ENCODE results near the gene FAM76A. TPM values are rescaled to one million over a fixed set of nuclear protein-coding genes. Genes with fewer than 3 reads are reported as not detected.
"Not testable (repeated sequence)": the region's sequence is repeated elsewhere in the genome, so short reads cannot be mapped to it uniquely, and the experiment has no call there.

FAM76A gene
- total RNA-seq, 1 experiment from 2014 or later = 10.7 TPM

- H3K4me1 Mint-ChIP-seq (ENCODE audit: low read depth, unreplicated experiment) = no peaks in the 10 kb centered on the region
- intact Hi-C loops (cut with micrococcal nuclease; ENCODE audit: unreplicated experiment) = no loop called here
- H3K9me3 Mint-ChIP-seq (ENCODE audit: low read depth, unreplicated experiment) = no peaks in the 10 kb centered on the region
- CTCF ChIA-PET = no interaction called here
- no peak for TF ChIP-seq CTCF (IDR thresholded peaks at IDR 0.05; ENCODE audit: unreplicated experiment)
- no peaks in the 10 kb centered on the region for H3K36me3 Mint-ChIP-seq (ENCODE audit: insufficient read depth, unreplicated experiment)
- no TSS peak for BruUV-seq (replicated peaks)
- H3K27me3 Mint-ChIP-seq (ENCODE audit: unreplicated experiment) = no peaks in the 10 kb centered on the region
- DNase-seq = no peak
- H3K4me3 Mint-ChIP-seq (ENCODE audit: low read depth, unreplicated experiment) = no peak overlapping the region
- no peak overlapping the region for H3K27ac Mint-ChIP-seq (ENCODE audit: unreplicated experiment)
Measured at GRCh38 chr1:27804791-27805190, 79.0 kb downstream of the FAM76A start.

- no TSS peak for BruUV-seq (replicated peaks)
- no peak overlapping the region for H3K27ac Mint-ChIP-seq (ENCODE audit: unreplicated experiment)
- H3K36me3 Mint-ChIP-seq (ENCODE audit: insufficient read depth, unreplicated experiment) = no peaks in the 10 kb centered on the region
- no peak for DNase-seq
- no peaks in the 10 kb centered on the region for H3K27me3 Mint-ChIP-seq (ENCODE audit: unreplicated experiment)
- CTCF ChIA-PET = interaction anchor here (0.6 kb wide), 1 partner anchor 775 kb away, joined by 4 read pairs; no protein-coding TSS in a partner anchor
- intact Hi-C loops (cut with micrococcal nuclease; ENCODE audit: unreplicated experiment) = no loop called here
- H3K4me3 Mint-ChIP-seq (ENCODE audit: low read depth, unreplicated experiment) = no peak overlapping the region
- H3K4me1 Mint-ChIP-seq (ENCODE audit: low read depth, unreplicated experiment) = no peaks in the 10 kb centered on the region
- no peaks in the 10 kb centered on the region for H3K9me3 Mint-ChIP-seq (ENCODE audit: low read depth, unreplicated experiment)
- TF ChIP-seq CTCF (IDR thresholded peaks at IDR 0.05; ENCODE audit: unreplicated experiment) = no peak
Measured at GRCh38 chr1:27806758-27807157, 81.0 kb downstream of the FAM76A start.

- intact Hi-C loops (cut with micrococcal nuclease; ENCODE audit: unreplicated experiment) = no loop called here
- CTCF ChIA-PET = no interaction called here
- BruUV-seq (replicated peaks) = no TSS peak
- Mint-ChIP-seq H3K36me3 (ENCODE audit: insufficient read depth, unreplicated experiment) (no peaks in the 10 kb centered on the region), H3K27me3 (ENCODE audit: unreplicated experiment) (no peaks in the 10 kb centered on the region), H3K27ac (ENCODE audit: unreplicated experiment) (no peak overlapping the region), H3K9me3 (ENCODE audit: low read depth, unreplicated experiment) (no peaks in the 10 kb centered on the region), H3K4me1 (ENCODE audit: low read depth, unreplicated experiment) (no peaks in the 10 kb centered on the region), H3K4me3 (ENCODE audit: low read depth, unreplicated experiment) (no peak overlapping the region)
- no peak for DNase-seq
- TF ChIP-seq CTCF (IDR thresholded peaks at IDR 0.05; ENCODE audit: unreplicated experiment) = no peak
Measured at GRCh38 chr1:27807385-27807784, 81.6 kb downstream of the FAM76A start.

- H3K27me3 Mint-ChIP-seq (ENCODE audit: unreplicated experiment); DNase-seq; CTCF ChIA-PET; H3K36me3 Mint-ChIP-seq (ENCODE audit: insufficient read depth, unreplicated experiment); intact Hi-C loops (cut with micrococcal nuclease; ENCODE audit: unreplicated experiment); H3K4me3 Mint-ChIP-seq (ENCODE audit: low read depth, unreplicated experiment); BruUV-seq (replicated peaks); H3K4me1 Mint-ChIP-seq (ENCODE audit: low read depth, unreplicated experiment); H3K27ac Mint-ChIP-seq (ENCODE audit: unreplicated experiment); H3K9me3 Mint-ChIP-seq (ENCODE audit: low read depth, unreplicated experiment): not testable (repeated sequence)
Measured at GRCh38 chr1:27808131-27808530, 82.4 kb downstream of the FAM76A start.

- TF ChIP-seq CTCF (IDR thresholded peaks at IDR 0.05; ENCODE audit: unreplicated experiment) = no peak
- DNase-seq = no peak
- H3K9me3 Mint-ChIP-seq (ENCODE audit: low read depth, unreplicated experiment) = no peaks in the 10 kb centered on the region
- no peak overlapping the region for H3K27ac Mint-ChIP-seq (ENCODE audit: unreplicated experiment)
- no peaks in the 10 kb centered on the region for H3K4me1 Mint-ChIP-seq (ENCODE audit: low read depth, unreplicated experiment)
- intact Hi-C loops (cut with micrococcal nuclease; ENCODE audit: unreplicated experiment) = no loop called here
- CTCF ChIA-PET = no interaction called here
- BruUV-seq (replicated peaks) = no TSS peak
- H3K36me3 Mint-ChIP-seq (ENCODE audit: insufficient read depth, unreplicated experiment) = no peaks in the 10 kb centered on the region
- H3K27me3 Mint-ChIP-seq (ENCODE audit: unreplicated experiment) = no peaks in the 10 kb centered on the region
- H3K4me3 Mint-ChIP-seq (ENCODE audit: low read depth, unreplicated experiment) = no peak overlapping the region
Measured at GRCh38 chr1:27809883-27810282, 84.1 kb downstream of the FAM76A start.

Data from Calu3 (cell line).